NT2/D1 (cell line): ENCODE measurements around the gene ABHD10.

Source experiments
- DNase-seq: peaks from one replicate; pipeline ENCODE4 v3.0.0-alpha.2; 2011; ENCODE audit warnings: low read depth, low spot score
- H3K27me3 ChIP-seq: 2 replicates; pipeline ENCODE4 v1.6.0; 2011; ENCODE audit warnings: mild to moderate bottlenecking; ENCODE audit not compliant: insufficient read length, insufficient read depth
- H3K36me3 ChIP-seq: 2 replicates; pipeline ENCODE4 v1.6.1; 2011; ENCODE audit warnings: mild to moderate bottlenecking, low read length, mixed read lengths; ENCODE audit not compliant: insufficient read depth, insufficient read length
- H3K4me1 ChIP-seq: 2 replicates; pipeline ENCODE4 v1.5.1; 2011; ENCODE audit not compliant: insufficient read depth, insufficient read length
- H3K4me3 ChIP-seq: 2 replicates; pipeline ENCODE4 v1.5.1; 2011; ENCODE audit warnings: low read depth; ENCODE audit not compliant: insufficient read length
- H3K9ac ChIP-seq: 2 replicates; pipeline ENCODE4 v1.6.0; 2011; ENCODE audit warnings: low read depth; ENCODE audit not compliant: insufficient read length
- H3K9me3 ChIP-seq: 2 replicates; pipeline ENCODE4 v1.5.1; 2011; ENCODE audit warnings: mild to moderate bottlenecking, low read length; ENCODE audit not compliant: insufficient read depth
- SUZ12 ChIP-seq: IDR thresholded peaks from 2 replicates; pipeline ENCODE4 v1.6.1; 2011; ENCODE audit not compliant: insufficient read length, insufficient read depth; ENCODE audit errors: extremely low read depth
- YY1 ChIP-seq: IDR thresholded peaks from 2 replicates; pipeline ENCODE4 v1.6.1; 2011; ENCODE audit not compliant: insufficient read length, insufficient read depth
- ZNF274 ChIP-seq: IDR thresholded peaks from 2 replicates; pipeline ENCODE4 v1.6.1; 2011; ENCODE audit warnings: mild to moderate bottlenecking, low read depth, low read length

The ABHD10 gene

DNA sequence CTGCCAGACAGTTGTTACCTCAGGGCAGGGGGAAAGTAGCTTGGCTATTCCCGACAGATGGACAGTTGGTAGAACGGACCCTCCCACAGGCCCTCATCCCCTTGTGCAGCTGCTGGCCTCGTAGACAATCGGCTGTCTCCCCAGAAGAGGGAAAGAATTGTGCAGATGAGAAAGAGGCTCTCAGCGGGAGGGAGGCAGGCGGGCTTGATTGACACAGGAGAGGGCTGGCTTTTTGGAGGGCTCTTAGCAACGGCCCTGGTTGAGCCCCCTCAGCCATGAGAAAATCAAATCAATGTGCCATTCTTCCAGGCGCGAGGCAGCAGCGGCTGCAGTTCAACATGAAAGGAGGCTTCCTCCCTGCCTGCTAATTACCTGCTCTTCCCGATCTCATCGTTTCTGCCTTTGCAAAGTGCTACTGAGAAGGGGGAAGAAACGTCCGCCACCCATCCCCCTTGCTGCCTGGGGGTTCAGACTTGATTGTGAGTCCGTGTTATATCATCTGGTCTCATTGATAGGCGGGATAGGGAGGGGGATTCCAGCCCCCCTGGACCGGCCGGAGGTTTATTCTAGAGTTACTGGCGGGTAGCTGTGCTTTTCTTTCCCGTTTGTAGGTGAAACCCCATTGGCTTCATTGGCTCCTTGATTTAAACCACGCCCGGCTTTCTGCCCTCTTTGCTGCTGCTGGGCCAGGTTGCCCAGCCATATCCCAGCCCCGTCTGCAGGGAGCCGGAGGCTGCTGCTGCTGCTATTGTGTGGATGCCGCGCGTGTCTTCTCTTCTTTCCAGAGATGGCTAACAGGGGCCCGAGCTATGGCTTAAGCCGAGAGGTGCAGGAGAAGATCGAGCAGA is 20.0 kb downstream of the ABHD10 start, which contains the start of gene TAGLN3:
TSS of gene TAGLN3 (plus strand) at position 287 of the 848 bp plus-strand sequence. CDS start at position 788, 501 bp downstream.
- Histone ChIP-seq H3K9me3 (no peaks in the 10 kb centered on the region), H3K9ac (peak within 1 kb of the TSS; percentile 77), H3K27me3 (peaks cover 33% of the 10 kb centered on the region), H3K36me3 (no peaks in the 10 kb centered on the region), H3K4me1 (peaks cover 9% of the 10 kb centered on the region), H3K4me3 (peak within 1 kb of the TSS; percentile 62)
- DNase-seq: peak; percentile 28
- TF ChIP-seq SUZ12: no peak
- TF ChIP-seq ZNF274: no peak
- TF ChIP-seq YY1: no peak

DNA sequence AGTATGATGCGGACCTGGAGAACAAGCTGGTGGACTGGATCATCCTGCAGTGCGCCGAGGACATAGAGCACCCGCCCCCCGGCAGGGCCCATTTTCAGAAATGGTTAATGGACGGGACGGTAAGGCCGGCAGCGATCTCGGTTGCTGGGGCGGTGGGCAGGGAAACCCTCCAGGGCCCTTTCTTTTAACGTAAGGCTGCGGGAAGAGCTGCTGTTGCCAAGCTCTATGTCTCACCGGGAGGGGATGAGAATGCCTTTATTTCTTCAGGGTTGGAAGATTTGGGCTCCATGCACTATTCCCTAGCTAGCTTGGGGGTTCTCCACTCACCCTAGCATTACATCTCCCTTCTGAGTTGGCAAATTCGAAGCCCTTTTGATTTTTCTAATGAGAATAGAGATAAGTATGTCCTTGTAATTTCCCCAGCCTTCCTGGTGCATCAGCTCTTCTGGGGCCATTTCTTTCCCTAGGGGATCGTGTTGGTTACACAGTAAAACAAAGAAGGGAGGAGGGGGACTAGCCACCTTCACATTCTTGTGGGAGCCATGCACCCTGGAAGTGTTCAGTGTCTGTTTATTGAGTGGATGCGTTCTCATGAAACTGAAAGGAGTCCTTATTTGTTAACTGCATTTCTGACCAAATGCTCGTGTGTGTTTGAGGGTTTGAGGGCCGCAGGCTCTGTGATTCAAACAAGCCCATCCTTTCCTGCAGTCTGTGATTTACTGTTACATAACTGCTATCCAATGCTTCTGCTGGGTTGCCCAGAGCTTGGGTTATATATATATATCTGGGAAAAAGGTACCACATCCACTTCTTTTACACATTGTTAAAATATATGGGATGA is 20.9 kb downstream of the ABHD10 start:
- TF ChIP-seq ZNF274: no peak
- TF ChIP-seq SUZ12: no peak
- TF ChIP-seq YY1: no peak
- H3K27me3 ChIP-seq: peaks cover 33% of the 10 kb centered on the region
- H3K9me3 ChIP-seq: no peaks in the 10 kb centered on the region
- H3K4me1 ChIP-seq: peaks cover 9% of the 10 kb centered on the region
- DNase-seq: no peak
- peak overlapping the region; percentile 77 for H3K9ac ChIP-seq
- no peaks in the 10 kb centered on the region for H3K36me3 ChIP-seq
- peak overlapping the region; percentile 62 for H3K4me3 ChIP-seq

DNA sequence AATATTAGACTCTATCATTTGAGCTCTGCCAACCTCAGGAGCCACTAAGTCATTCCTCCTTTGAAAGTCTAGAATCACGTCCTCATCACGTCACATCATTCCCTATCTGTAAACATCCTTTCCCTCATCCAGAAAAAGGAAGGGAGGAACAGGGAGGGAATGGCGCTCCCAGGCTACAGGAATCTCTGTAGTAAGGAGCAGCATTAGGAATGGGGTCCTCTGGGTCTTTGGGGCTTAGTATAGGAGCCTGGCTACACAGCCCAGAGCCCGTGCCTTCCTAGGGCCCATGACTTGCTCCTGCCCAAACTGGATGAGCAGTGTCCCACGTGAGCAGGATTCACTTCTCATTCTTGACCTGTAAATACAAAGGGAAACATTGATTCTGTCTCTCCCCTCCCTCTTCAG is 21.5 kb downstream of the ABHD10 start:
- TF ChIP-seq YY1: no peak
- H3K4me3 ChIP-seq: peak overlapping the region; percentile 62
- H3K9me3 ChIP-seq: no peaks in the 10 kb centered on the region
- no peaks in the 10 kb centered on the region for H3K36me3 ChIP-seq
- no peak overlapping the region for H3K9ac ChIP-seq
- H3K4me1 ChIP-seq: peaks cover 9% of the 10 kb centered on the region
- no peak for DNase-seq
- peaks cover 33% of the 10 kb centered on the region for H3K27me3 ChIP-seq

DNA sequence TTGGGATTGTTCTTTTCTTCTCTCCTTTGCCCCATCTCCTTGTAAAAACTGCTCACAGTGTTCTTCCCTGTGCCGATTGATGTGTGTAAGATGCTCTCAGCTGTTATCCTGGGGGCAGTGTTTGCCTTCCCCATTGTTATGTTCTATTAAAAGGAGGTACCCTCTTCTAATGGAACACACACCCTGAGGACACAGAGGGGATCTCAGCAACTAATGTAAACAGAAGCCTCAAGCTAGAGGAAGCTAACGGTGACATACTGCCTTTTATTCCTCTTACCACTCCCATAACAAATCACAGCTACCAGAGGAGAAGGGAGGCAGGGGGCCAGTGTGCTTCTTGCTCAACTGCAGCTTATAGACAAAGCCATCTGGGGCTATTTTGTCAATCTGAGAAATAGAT is 22.1 kb downstream of the ABHD10 start:
- Histone ChIP-seq H3K36me3 (no peaks in the 10 kb centered on the region), H3K9ac (no peak overlapping the region), H3K9me3 (no peaks in the 10 kb centered on the region), H3K4me1 (peaks cover 9% of the 10 kb centered on the region), H3K4me3 (peak overlapping the region; percentile 62), H3K27me3 (peaks cover 33% of the 10 kb centered on the region)
- DNase-seq: peak; percentile 56
- TF ChIP-seq ZNF274: no peak

DNA sequence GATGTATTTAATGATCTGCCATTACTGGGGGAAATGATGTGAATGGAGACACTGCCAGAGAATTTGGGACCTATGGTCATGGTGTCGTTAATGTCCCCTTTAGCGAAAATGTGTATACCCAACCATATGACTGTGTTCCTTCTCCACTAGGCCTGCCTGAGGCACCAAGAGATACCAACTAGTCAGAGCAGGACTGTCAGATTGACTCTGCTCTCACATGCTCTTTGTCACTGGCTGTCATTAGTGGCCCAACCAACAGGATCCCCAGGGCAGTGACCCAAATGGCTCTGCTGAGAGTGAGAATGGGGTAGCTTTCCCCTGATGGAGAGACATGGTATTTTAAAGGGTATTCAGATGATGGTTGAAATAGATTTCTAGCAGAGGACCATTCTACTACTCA is 22.7 kb downstream of the ABHD10 start:
- H3K9ac ChIP-seq: no peak overlapping the region
- no peak overlapping the region for H3K4me3 ChIP-seq
- no peaks in the 10 kb centered on the region for H3K36me3 ChIP-seq
- H3K9me3 ChIP-seq: no peaks in the 10 kb centered on the region
- TF ChIP-seq YY1 (no peak), SUZ12 (no peak), ZNF274 (no peak)
- peaks cover 33% of the 10 kb centered on the region for H3K27me3 ChIP-seq
- DNase-seq: no peak
- H3K4me1 ChIP-seq: peaks cover 9% of the 10 kb centered on the region

DNA sequence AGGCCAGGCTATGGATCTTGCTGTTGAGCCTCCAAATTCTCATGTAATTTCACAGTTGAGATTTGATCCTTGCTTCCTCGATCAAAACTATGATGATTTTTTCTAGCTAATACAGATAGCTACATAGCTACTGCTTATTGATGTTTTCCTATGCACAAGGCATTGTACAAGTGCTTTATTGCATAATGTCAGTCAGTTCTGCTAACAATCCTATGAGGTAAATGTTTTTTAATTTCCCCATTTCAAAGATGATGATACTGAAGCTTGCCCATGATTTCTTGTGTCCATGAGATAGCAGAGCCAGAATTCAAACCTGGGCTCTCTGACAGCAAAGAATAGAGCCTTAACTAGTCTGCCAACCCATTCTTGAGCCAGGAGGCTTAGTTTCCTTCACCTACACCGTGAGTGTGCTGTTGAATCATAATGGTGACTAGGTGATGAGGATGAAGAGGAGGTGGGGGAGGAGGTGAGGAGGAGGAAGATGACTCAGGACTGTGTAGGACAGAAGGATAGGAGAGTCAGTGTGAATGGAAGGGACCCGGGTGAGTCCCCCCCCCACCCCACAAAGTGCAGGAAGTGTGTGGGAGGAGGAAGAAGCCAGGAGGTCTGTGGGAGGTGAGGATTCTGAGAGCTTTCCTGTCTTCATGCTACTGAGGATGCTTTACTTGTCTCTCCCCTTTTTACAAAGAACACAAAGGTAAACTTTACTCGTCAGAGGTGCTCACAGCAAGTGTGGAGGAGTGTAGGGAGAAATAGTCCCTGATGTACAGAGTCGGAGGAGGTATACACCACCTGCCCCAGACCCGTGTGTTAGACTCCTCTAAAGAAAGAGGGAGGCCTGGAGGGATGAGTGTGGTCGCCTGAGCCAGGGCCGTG is 23.5 kb downstream of the ABHD10 start:
- Histone ChIP-seq H3K4me3 (no peak overlapping the region), H3K4me1 (peaks cover 9% of the 10 kb centered on the region), H3K9me3 (no peaks in the 10 kb centered on the region), H3K27me3 (peaks cover 27% of the 10 kb centered on the region), H3K9ac (no peak overlapping the region), H3K36me3 (no peaks in the 10 kb centered on the region)
- TF ChIP-seq ZNF274 (no peak), SUZ12 (no peak), YY1 (no peak)
- DNase-seq: no peak
